Fibroblast of lung (primary cell): ENCODE data around the gene TMC1.

ENCODE experiments used
- CTCF ChIP-seq, 2 donors: IDR thresholded peaks in 1 of 2; conservative IDR thresholded peaks in 1 of 2; 1 replicate in 1 of 2; 2 replicates in 1 of 2; pipeline ENCODE4 v1.5.1; 2011 to 2012; ENCODE audit warnings: low read length in 2 of 2, control low read depth in 1 of 2, inconsistent platforms in 1 of 2, low read depth in 1 of 2, mild to moderate bottlenecking in 1 of 2
- EZH2 ChIP-seq: IDR thresholded peaks from 2 replicates; pipeline ENCODE4 v1.5.1; 2012; ENCODE audit warnings: low read length, control low read depth, mild to moderate bottlenecking; ENCODE audit errors: missing control alignments

DNA sequence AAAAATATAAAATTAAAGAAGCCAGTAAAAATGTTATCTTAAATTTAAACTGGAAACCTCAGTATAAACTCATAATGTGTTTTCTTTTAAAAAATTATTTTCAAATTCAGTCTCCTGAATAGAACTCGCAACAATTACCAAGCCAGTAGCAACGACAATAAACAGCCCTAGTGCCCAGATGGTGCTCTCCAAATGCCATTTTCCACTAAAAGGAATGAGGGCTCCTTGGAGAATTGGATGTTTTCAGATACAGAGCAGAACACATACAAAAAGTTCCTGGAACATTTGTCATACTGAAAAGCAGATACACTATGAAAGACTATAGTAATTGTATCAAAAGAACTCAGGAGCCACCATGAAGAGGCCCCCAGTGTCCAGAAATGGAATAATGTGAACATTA lies 97.4 kb downstream of the TMC1 start:
- no peak for TF ChIP-seq CTCF (conservative IDR thresholded peaks at IDR 0.05 in 1 of 2, IDR thresholded peaks at IDR 0.05 in 1 of 2; ENCODE audit: low read depth in 1 of 2, low read length in 2 of 2)
- no peak for TF ChIP-seq EZH2
